Measurements from ENCODE around the gene IL3. TPM values are rescaled to one million over a fixed set of nuclear protein-coding genes. Genes with fewer than 3 reads are reported as not detected.

IL3 gene
- total and polyA plus RNA-seq, 9 of the 15 experiments (the other 6 are each of a cell fraction or from before 2014, with no cell fraction given) = not detected

DNA sequence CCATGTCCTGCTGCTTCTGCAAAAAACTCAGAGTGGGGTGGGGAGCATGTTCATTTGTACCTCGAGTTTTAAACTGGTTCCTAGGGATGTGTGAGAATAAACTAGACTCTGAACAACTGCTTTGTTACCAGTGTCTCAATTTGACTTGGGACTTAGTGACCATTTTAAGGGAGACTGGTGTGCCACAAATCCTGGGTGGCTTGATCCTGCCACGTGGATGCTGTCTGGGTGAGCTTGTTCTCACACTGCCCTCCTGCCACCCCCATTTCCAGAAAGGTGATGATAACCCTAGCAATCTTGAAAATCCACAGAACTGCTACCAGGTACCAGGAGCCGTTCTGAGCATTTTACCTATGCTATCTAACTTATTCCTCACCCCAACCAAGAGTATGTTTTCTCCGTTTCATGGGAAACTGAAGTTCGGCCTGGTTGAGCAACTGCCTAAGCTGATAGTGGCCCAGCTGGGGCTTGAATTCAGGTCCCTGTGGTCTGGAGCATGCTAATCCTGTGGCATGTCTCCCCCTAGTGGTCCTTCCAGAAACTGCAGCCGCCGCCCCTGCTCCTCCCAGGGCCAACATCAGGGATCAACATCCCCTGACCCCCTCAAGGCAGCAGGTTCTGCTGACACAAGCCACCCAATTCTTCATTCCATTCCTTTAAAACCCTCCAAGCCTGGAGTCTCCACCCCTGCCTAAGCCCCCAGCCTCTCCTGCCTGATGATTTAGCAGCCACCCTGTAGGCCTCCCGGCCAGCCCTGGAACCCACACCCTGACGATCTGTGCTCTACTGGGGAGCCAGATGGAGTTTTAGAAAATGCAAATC lies 2.8 kb downstream of the IL3 start (continued):
- TF ChIP-seq TEAD4 (IDR thresholded peaks at IDR 0.05; ENCODE audit: low read length) (0 out of 2 replicates have a peak, but pooled peaks have one; percentile 24), TEAD4 (CRISPR knock-in tag; IDR thresholded peaks at IDR 0.05; ENCODE audit: borderline replicate concordance) (no peak), PHB (CRISPR knock-in tag; IDR thresholded peaks at IDR 0.05) (no peak), STAT5B (CRISPR knock-in tag; IDR thresholded peaks at IDR 0.05) (no peak), ARID2 (IDR thresholded peaks at IDR 0.05) (peak; percentile 61; the same call in 1 of the 2 replicates), ZNF133 (CRISPR knock-in tag; IDR thresholded peaks at IDR 0.05) (no peak), ZNF232 (CRISPR knock-in tag; IDR thresholded peaks at IDR 0.05) (no peak), ZNF3 (CRISPR knock-in tag; IDR thresholded peaks at IDR 0.05) (no peak), ZFP30 (CRISPR knock-in tag; IDR thresholded peaks at IDR 0.05; ENCODE audit: borderline replicate concordance) (no peak), CTBP1 (IDR thresholded peaks at IDR 0.05; ENCODE audit: borderline replicate concordance) (0 out of 2 replicates have a peak, but pooled peaks have one; percentile 11), RB1 (IDR thresholded peaks at IDR 0.05; ENCODE audit: low read depth) (0 out of 2 replicates have a peak, but pooled peaks have one; percentile 47), MTA3 (IDR thresholded peaks at IDR 0.05; ENCODE audit: borderline replicate concordance) (peak; percentile 38; the same call in 1 of the 2 replicates), RCOR1 (IDR thresholded peaks at IDR 0.05; ENCODE audit: borderline replicate concordance in 1 of 2, low read depth in 2 of 2, low read length in 2 of 2) (peak in 1 of 2 experiments; percentile 48; a peak in 2 of 4 replicates), CTCF (IDR thresholded peaks at IDR 0.05 in 2 of 3, conservative IDR thresholded peaks at IDR 0.05 in 1 of 3; ENCODE audit: insufficient read depth in 2 of 3, low read depth in 1 of 3, low read length in 3 of 3) (peak; percentile 93 to 98 (median 96)), CBX3 (IDR thresholded peaks at IDR 0.05; ENCODE audit: borderline replicate concordance in 1 of 2, low read length in 2 of 2) (peak in 1 of 2 experiments; percentile 73; a peak in 1 of 3 replicates), NR2C1 (IDR thresholded peaks at IDR 0.05) (no peak), NR2C1 (tag; IDR thresholded peaks at IDR 0.05) (no peak), JUN (IDR thresholded peaks at IDR 0.05; ENCODE audit: borderline replicate concordance, low read depth, low read length) (no peak), JUN (CRISPR knock-in tag; IDR thresholded peaks at IDR 0.05; ENCODE audit: borderline replicate concordance) (0 out of 2 replicates have a peak, but pooled peaks have one; percentile 65), TRIM24 (IDR thresholded peaks at IDR 0.05) (0 out of 4 replicates have a peak, but pooled peaks of 1 of the 2 experiments have one; percentile 29), HDAC3 (IDR thresholded peaks at IDR 0.05; ENCODE audit: borderline replicate concordance, partially characterized antibody) (no peak), ESRRA (IDR thresholded peaks at IDR 0.05; ENCODE audit: borderline replicate concordance, low read depth) (peak; percentile 58; the same call in 1 of the 2 replicates)
- TF ChIP-seq, protein P1, sequence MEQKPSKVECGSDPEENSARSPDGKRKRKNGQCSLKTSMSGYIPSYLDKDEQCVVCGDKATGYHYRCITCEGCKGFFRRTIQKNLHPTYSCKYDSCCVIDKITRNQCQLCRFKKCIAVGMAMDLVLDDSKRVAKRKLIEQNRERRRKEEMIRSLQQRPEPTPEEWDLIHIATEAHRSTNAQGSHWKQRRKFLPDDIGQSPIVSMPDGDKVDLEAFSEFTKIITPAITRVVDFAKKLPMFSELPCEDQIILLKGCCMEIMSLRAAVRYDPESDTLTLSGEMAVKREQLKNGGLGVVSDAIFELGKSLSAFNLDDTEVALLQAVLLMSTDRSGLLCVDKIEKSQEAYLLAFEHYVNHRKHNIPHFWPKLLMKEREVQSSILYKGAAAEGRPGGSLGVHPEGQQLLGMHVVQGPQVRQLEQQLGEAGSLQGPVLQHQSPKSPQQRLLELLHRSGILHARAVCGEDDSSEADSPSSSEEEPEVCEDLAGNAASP (IDR thresholded peaks at IDR 0.05) = no peak

Data from K562 (cell line).